ENCODE data around the gene FILIP1L.
A peak's percentile ranks its signal among the peaks of the same experiment; 100 is the strongest.
"Not testable (repeated sequence)": the region's sequence is repeated elsewhere in the genome, so short reads cannot be mapped to it uniquely, and the experiment has no call there.

Gene FILIP1L

GRCh38 chr3:99841949-99842348, 272.4 kb downstream of the FILIP1L start:
- DNase-seq (ENCODE audit: low spot score), result not testable (repeated sequence)

DNA sequence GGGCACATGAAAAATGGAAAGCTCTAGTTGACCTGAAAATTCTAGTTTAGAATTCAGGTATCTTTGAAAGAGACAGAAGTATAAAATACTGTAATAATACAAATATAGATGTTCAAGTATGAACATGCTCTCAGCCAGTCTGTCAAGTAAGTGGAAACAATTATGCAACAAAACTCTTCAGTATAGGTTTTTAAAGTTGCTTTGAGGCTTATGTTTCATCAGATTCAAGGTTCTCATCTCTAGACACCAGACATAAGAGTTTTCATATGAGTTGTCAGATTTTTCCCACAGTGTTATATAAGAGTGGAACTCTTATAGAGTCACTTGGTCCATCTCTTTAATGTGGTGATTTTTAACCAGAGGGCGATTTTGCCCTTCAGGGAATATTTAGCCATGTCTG, 274.7 kb downstream of the FILIP1L start:
- no peak for DNase-seq (ENCODE audit: low spot score)

- no peak for DNase-seq (ENCODE audit: low spot score)
These were observed 275.5 kb downstream of the FILIP1L start for GRCh38 chr3:99838755-99839154.

DNA sequence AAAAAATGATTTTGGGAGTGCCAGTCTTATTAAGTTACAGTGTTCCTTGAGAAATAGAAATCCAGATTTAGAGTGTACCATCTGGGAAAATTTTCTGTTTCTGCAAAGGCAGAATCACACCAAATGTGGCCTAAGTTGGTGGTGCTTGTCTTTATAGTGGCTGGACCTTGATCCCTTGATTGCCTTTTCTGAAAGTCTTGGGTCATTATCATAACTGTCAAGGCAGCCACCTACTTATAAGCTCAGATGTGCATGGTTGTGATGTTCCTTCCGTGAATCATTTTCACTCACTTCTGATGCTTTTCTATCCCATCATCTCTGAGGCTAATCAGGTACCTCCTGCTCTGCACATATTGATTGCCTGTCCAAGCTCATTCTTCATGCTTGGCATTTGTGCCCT, 276.6 kb downstream of the FILIP1L start:
- DNase-seq (ENCODE audit: low spot score), result no peak

DNA sequence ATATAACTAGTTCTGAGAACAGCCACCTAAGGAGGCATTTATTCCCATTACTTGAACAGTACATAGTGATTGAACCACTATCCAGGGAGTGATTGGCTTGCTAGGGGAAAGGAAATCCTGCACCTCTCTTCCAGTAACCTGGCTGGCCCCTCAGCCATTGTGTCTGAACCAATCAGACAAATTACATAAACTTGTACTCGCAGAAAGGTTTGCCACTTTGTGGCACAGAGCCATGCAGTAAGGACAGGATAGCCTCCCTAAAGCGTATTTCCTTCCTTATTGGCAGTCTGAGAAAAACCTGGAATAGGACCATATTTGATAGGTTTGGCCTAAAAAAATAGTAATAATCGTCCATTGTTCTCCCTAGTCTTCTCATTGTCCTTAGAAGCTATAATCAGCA, 277.6 kb downstream of the FILIP1L start:
- no peak for DNase-seq (ENCODE audit: low spot score)

DNA sequence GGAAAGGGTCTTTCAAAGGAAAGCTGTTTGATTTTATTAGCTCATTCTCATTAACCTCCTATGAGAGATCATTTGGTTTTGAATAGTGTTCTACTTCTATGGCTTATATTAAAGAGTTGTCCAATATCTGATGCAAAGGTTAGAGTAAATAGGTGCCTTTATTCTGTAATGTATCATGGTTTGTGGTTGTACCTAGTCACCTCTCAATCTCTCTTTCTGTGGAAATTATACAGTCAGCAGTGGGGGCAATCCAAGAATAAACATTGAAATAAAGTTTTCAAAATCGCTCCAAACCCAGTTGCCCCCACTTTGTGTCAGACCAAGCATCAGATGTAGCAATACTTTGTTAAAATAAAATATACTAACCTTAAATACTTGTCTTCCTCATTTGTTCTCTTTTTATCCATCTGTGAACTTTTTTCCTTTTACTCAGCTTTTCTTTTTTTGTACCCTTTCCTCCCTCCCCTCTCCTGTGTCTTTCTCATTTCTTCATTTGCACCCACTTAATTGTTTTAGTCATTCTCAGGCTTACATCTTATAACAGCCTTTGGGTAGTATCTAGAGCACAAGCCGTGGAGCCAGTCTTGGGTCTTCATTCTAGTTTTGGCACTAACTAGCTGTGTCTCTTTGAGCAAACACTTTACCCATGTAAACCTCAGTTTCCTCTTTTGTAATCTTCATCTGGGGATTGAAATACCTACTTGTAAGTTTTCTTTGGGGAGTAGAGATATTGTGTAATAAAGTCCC, 279.9 kb downstream of the FILIP1L start:
- DNase-seq (ENCODE audit: low spot score), result no peak

GRCh38 chr3:99833617-99834205, 280.6 kb downstream of the FILIP1L start:
- no peak for DNase-seq (ENCODE audit: low spot score)

GRCh38 chr3:99829844-99830243, 284.5 kb downstream of the FILIP1L start:
- no peak for DNase-seq (ENCODE audit: low spot score)

DNA sequence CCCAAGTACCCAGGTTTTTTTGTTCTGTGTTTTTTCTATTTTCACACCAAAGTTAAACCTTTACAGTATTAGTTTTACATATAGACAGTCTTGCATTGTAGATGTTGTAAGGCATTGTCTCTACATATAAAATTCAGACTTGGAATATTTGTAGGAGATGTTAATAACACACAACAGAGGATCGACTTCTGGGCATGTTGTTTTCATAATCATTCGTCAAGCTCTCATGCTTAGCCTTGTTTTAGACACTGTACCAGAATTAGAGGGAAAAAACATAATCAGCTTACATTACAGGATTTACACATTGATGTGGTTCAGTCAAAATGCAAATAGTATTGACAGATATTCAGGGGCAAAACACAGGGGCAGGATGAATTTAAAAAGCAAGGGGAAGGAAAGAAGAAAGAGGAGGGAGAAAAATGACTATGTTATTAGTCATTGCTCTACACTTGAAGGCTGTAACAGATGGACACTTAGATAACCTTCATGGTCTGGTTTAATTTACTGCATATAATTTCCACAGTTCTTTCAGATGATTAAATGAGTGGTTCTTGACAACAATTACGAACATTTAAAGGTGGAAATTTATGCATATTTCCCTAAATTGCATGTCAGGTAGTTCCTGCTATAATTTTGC, 289.2 kb downstream of the FILIP1L start:
- DNase-seq (ENCODE audit: low spot score), result no peak

GRCh38 chr3:99823723-99824711, 290.3 kb downstream of the FILIP1L start:
- no peak for DNase-seq (ENCODE audit: low spot score)

DNA sequence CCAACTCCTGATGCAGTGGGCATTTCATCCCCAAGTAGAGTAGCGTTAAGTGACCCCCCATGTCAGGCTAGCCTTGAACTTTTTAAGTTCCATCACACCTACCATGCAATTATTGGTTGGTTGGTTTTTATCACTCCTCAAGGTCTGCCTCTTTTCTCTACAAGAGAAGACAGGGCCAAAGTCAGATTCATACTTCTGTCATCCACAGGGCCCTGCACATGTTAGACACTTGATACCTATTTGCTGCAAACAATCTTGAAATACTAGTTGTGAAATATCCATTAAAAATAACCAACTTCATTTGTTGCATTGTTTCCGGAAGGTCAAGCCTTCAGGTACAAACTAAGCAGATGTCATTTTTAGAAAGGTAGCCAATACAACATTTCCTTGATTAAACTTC, 295.5 kb downstream of the FILIP1L start:
- no peak for DNase-seq (ENCODE audit: low spot score)

GRCh38 chr3:99817437-99818240, 296.7 kb downstream of the FILIP1L start, which contains the start of gene CMSS1:
TSS of gene CMSS1 (plus strand) at chr3:99817862.
- DNase-seq (ENCODE audit: low spot score), result peak; percentile 60

DNA sequence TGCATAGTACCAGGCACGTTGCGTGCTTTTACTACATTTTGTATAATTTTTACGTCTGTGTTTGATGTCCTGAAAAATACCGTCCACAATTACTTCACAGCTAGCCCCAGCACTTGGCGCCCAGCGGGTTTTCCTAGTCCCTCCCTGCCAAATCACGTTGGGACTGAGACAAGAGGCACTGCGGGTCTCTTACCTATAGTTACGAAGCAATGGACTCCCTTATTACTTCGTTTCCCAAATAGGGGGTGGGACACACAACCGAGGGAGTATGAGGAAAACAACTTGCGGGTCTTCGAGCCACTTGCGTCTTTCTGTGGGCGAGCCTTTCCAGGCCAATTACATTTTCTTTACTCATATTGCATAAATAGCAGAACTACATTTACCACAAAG, 297.3 kb downstream of the FILIP1L start:
- no peak for DNase-seq (ENCODE audit: low spot score)

GRCh38 chr3:99810403-99810802, 303.9 kb downstream of the FILIP1L start:
- DNase-seq (ENCODE audit: low spot score), result no peak

DNA sequence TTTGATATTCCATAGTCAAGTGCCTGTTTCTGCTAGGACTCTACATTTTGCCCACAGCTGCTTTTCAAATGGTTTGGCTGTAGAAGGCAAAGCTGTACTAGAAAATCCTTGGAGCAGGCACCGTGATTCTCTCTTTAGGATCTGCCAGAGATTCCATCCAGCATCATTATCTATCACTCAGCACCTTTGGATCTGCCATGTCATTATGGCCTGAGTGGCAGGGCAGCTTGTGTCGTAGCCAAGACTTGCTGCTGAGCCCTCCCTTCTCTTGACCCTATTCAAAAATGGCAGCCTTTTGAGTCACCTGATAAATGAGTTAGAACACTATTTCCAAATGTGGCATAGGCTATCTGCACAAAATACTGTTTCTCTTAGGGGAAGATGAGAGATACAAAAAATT, 304.7 kb downstream of the FILIP1L start:
- no peak for DNase-seq (ENCODE audit: low spot score)

DNA sequence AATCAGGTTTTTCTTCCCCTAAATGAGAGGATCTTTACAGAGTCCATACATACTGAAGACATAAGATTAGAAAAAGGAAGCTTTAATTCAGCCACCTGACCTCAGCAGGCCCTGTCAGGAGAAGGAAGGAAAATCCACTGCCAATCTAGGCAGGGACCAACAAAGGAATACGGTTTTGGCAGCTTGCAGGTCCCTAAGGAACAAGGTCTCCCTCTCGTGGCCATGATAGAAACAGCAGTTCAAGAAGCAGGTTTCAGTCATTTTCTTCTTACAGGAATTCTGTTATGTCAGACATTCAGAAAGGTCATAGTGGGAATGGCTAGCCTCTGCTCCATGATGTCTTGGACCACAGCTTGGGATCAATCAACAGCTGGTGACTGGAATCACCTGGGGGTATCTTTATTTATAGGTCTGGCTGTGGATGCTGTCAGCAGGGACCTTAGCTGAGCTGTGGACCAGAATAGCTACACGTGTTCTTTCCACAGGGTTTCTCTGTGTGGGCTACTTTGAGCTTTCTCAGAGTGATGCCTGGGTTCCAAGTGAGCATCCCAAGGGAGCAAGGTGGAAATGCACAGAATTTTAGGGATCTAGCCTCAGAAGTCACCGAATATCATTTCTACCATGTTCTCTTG, 306.0 kb downstream of the FILIP1L start:
- DNase-seq (ENCODE audit: low spot score), result peak; percentile 36

- DNase-seq (ENCODE audit: low spot score), result no peak
These were observed 309.1 kb downstream of the FILIP1L start for GRCh38 chr3:99805160-99805559.

GRCh38 chr3:99803297-99803696, 311.0 kb downstream of the FILIP1L start:
- no peak for DNase-seq (ENCODE audit: low spot score)

DNA sequence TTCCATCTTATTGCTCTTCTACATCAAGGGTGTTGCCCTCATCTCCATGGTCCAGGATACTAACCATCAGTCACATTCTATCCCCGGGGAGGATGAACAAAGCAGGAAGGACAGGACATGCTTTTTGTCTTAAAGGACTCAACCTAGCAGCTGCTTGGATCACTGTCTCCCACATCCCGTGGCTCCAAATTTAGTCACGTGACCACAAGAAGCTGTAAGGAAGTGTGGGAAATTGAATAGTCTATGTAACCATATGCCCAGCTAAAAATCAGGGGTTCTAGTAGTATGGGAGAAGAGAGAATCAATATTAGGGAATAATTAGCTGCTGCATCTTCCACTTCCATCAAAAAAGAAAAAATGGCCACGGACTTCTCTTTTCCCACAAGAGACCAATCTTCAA, 314.9 kb downstream of the FILIP1L start:
- no peak for DNase-seq (ENCODE audit: low spot score)

- no peak for DNase-seq (ENCODE audit: low spot score)
These were observed 318.7 kb downstream of the FILIP1L start for GRCh38 chr3:99795573-99795972.

GRCh38 chr3:99794485-99794884, 319.8 kb downstream of the FILIP1L start:
- DNase-seq (ENCODE audit: low spot score), result no peak

Measured in HuH-7.5 (cell line).